GM23338 (cell line): Measurements from ENCODE around the gene TSHZ2. TPM values are rescaled to one million over a fixed set of nuclear protein-coding genes. Genes with fewer than 3 reads are reported as not detected.

Source experiments
- ATAC-seq: fragments of 200-7000 bp; cut with Tn5 transposase; 3 replicates; pipeline ENCODE4 v1.9.1; 2020
- DNase-seq: peaks from one replicate; pipeline ENCODE4 v3.0.0-alpha.2; 2015; ENCODE audit warnings: low spot score
- H2AFZ ChIP-seq: fragments of 200-600 bp; sonication (generic); 2 replicates; pipeline ENCODE4 v1.8.0; 2016; ENCODE audit warnings: antibody characterized with exemption, mild to moderate bottlenecking, moderate library complexity
- H3F3A ChIP-seq: fragments of 200-600 bp; sonication (generic); replicated peaks from 2 replicates; pipeline ENCODE4 v1.8.0; 2017; ENCODE audit warnings: antibody characterized with exemption, mixed run types, low read depth
- H3K27ac ChIP-seq: fragments of 200-600 bp; sonication (generic); 2 replicates; pipeline ENCODE4 v1.6.1; 2016; ENCODE audit warnings: low read depth
- H3K27me3 ChIP-seq: fragments of 200-600 bp; sonication (generic); 2 replicates; pipeline ENCODE4 v1.8.0; 2016; ENCODE audit warnings: mild to moderate bottlenecking, mixed run types, moderate library complexity; ENCODE audit not compliant: insufficient read depth
- H3K36me3 ChIP-seq: fragments of 200-600 bp; sonication (generic); 2 replicates; pipeline ENCODE4 v1.8.0; 2016; ENCODE audit warnings: mild to moderate bottlenecking; ENCODE audit not compliant: insufficient read depth
- H3K4me1 ChIP-seq: fragments of 200-600 bp; sonication (generic); 2 replicates; pipeline ENCODE4 v1.8.0; 2016; ENCODE audit warnings: mild to moderate bottlenecking, moderate library complexity; ENCODE audit not compliant: insufficient read depth
- H3K4me2 ChIP-seq: fragments of 200-600 bp; sonication (generic); 2 replicates; pipeline ENCODE4 v1.7.1; 2017; ENCODE audit warnings: mixed run types
- H3K4me3 ChIP-seq: fragments of 200-600 bp; sonication (generic); 2 replicates; pipeline ENCODE4 v1.6.1; 2016; ENCODE audit warnings: mixed run types
- H3K79me2 ChIP-seq: fragments of 200-600 bp; sonication (generic); replicated peaks from 2 replicates; pipeline ENCODE4 v1.8.0; 2017; ENCODE audit warnings: mild to moderate bottlenecking; ENCODE audit not compliant: insufficient read depth
- H3K9me2 ChIP-seq: fragments of 200-600 bp; sonication (generic); 2 replicates; pipeline ENCODE4 v1.8.0; 2017; ENCODE audit not compliant: insufficient read depth
- H4K20me1 ChIP-seq: fragments of 200-600 bp; sonication (generic); replicated peaks from 2 replicates; pipeline ENCODE4 v1.8.0; 2017; ENCODE audit warnings: mild to moderate bottlenecking; ENCODE audit not compliant: insufficient read depth
- H3K27ac Mint-ChIP-seq: 2 replicates; pipeline ENCODE4 v1.8.0; 2020; ENCODE audit warnings: inconsistent platforms, mild to moderate bottlenecking, moderate library complexity, mixed read lengths
- H3K27me3 Mint-ChIP-seq: 3 replicates; pipeline ENCODE4 v1.8.0; 2022; ENCODE audit warnings: low read depth, mild to moderate bottlenecking, moderate library complexity, mixed read lengths, inconsistent platforms; ENCODE audit not compliant: insufficient read depth, poor library complexity
- H3K36me3 Mint-ChIP-seq: 3 replicates; pipeline ENCODE4 v1.8.0; 2021; ENCODE audit warnings: low read depth, mild to moderate bottlenecking, inconsistent platforms, moderate library complexity, mixed read lengths
- H3K4me1 Mint-ChIP-seq: 3 replicates; pipeline ENCODE4 v1.8.0; 2020; ENCODE audit warnings: mild to moderate bottlenecking, inconsistent platforms, mixed read lengths
- H3K4me3 Mint-ChIP-seq: 3 replicates; pipeline ENCODE4 v1.8.0; 2021; ENCODE audit warnings: moderate library complexity, mild to moderate bottlenecking, inconsistent platforms, mixed read lengths
- H3K9me3 Mint-ChIP-seq: 3 replicates; pipeline ENCODE4 v1.8.0; 2020; ENCODE audit warnings: moderate library complexity, mild to moderate bottlenecking, inconsistent platforms, mixed read lengths
- CREB1 ChIP-seq: fragments of 250-450 bp; sonication (Bioruptor Pico); IDR thresholded peaks from 2 replicates; pipeline ENCODE4 v1.5.0; 2020; ENCODE audit warnings: low read depth, mild to moderate bottlenecking, moderate library complexity
- EZH2phosphoT487 ChIP-seq: fragments of 200-600 bp; sonication (generic); IDR thresholded peaks from one replicate; pipeline ENCODE4 v1.8.1; 2018; ENCODE audit warnings: antibody characterized with exemption; ENCODE audit not compliant: unreplicated experiment
- JUNB ChIP-seq: IDR thresholded peaks from one replicate; pipeline ENCODE4 v1.6.1; 2016; ENCODE audit warnings: antibody characterized with exemption; ENCODE audit not compliant: unreplicated experiment
- NANOG ChIP-seq: IDR thresholded peaks from 2 replicates; pipeline ENCODE4 v1.6.1; 2016; ENCODE audit warnings: antibody characterized with exemption, borderline replicate concordance
- STAT1 ChIP-seq: IDR thresholded peaks from one replicate; pipeline ENCODE4 v1.6.1; 2016; ENCODE audit warnings: antibody characterized with exemption; ENCODE audit not compliant: unreplicated experiment
- ZNF331 ChIP-seq: fragments of 250-450 bp; sonication (Bioruptor Pico); IDR thresholded peaks from 2 replicates; pipeline ENCODE4 v1.5.0; 2020; ENCODE audit warnings: low read depth, mild to moderate bottlenecking, moderate library complexity
- polyA plus RNA-seq: library from polyadenylated mRNA; unstranded; fragments of >200 nt; fragmentation: Nextera tagmentation; extraction: Ambion mirVana; gene quantifications from 2 replicates; pipeline ENCODE4 v1.2.1, GENCODE V29; 2016
- total RNA-seq: library from RNA; depleted of rRNA; stranded (reverse); fragments of >200 nt; shearing (Covaris generic); gene quantifications from 2 replicates; pipeline ENCODE4 v1.2.3, GENCODE V29; 2014
- TF ChIP-seq, protein P1 (sequence below): fragments of 250-450 bp; sonication (Bioruptor Pico); IDR thresholded peaks from 2 replicates; pipeline ENCODE4 v1.5.0; 2020; ENCODE audit warnings: mild to moderate bottlenecking, moderate library complexity
- TF ChIP-seq, protein P2 (sequence below): IDR thresholded peaks from 2 replicates; pipeline ENCODE4 v1.6.1; 2016; ENCODE audit warnings: antibody characterized with exemption
- TF ChIP-seq, protein P3 (sequence below): IDR thresholded peaks from one replicate; pipeline ENCODE4 v1.6.1; 2018; ENCODE audit warnings: antibody characterized with exemption; ENCODE audit not compliant: unreplicated experiment

Gene TSHZ2
- total and polyA plus RNA-seq, 2 experiments from 2014 or later, result 0.49 to 1.3 TPM

DNA sequence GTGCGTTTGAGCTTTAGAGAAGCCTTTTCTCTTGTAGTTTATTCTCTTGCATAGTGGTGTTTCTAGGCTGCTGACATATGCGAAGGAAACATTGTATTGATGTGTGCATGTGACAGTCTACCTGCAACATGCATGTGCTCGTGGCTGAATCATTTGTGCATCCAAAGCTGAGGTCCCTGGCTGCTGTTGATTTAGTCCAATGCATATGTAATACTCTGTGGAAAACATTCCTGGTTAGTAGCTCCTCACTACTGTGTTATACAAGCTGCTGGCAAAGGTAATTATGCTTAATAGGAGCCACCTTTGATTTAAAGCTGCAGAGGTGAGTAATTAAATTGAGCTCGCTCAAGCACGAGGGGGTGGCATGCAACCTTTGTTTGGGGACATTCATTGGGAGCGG is 24.5 kb downstream of the TSHZ2 start:
- H3K36me3 Mint-ChIP-seq, result no peaks in the 10 kb centered on the region
- no peak overlapping the region for H3K4me3 ChIP-seq
- H3F3A ChIP-seq, result no peaks in the 10 kb centered on the region
- no peak overlapping the region for H3K27ac ChIP-seq
- H3K27ac Mint-ChIP-seq, result no peak overlapping the region
- no peaks in the 10 kb centered on the region for H3K36me3 ChIP-seq
- no peaks in the 10 kb centered on the region for H4K20me1 ChIP-seq
- peaks cover 5% of the 10 kb centered on the region for H3K27me3 Mint-ChIP-seq
- H3K9me3 Mint-ChIP-seq, result no peaks in the 10 kb centered on the region
- ATAC-seq (no peak), DNase-seq (no peak)
- H3K4me3 Mint-ChIP-seq, result no peak overlapping the region
- no peaks in the 10 kb centered on the region for H3K27me3 ChIP-seq
- H3K9me2 ChIP-seq, result 0 out of 2 replicates have a peak, but pooled peaks cover 3% of the 10 kb centered on the region
- H3K4me2 ChIP-seq, result no peak overlapping the region
- H3K4me1 Mint-ChIP-seq, result peaks cover 11% of the 10 kb centered on the region; the same call in 2 of the 3 replicates
- H3K4me1 ChIP-seq, result peaks cover 5% of the 10 kb centered on the region
- TF ChIP-seq JUNB, result no peak
- TF ChIP-seq, protein P1, sequence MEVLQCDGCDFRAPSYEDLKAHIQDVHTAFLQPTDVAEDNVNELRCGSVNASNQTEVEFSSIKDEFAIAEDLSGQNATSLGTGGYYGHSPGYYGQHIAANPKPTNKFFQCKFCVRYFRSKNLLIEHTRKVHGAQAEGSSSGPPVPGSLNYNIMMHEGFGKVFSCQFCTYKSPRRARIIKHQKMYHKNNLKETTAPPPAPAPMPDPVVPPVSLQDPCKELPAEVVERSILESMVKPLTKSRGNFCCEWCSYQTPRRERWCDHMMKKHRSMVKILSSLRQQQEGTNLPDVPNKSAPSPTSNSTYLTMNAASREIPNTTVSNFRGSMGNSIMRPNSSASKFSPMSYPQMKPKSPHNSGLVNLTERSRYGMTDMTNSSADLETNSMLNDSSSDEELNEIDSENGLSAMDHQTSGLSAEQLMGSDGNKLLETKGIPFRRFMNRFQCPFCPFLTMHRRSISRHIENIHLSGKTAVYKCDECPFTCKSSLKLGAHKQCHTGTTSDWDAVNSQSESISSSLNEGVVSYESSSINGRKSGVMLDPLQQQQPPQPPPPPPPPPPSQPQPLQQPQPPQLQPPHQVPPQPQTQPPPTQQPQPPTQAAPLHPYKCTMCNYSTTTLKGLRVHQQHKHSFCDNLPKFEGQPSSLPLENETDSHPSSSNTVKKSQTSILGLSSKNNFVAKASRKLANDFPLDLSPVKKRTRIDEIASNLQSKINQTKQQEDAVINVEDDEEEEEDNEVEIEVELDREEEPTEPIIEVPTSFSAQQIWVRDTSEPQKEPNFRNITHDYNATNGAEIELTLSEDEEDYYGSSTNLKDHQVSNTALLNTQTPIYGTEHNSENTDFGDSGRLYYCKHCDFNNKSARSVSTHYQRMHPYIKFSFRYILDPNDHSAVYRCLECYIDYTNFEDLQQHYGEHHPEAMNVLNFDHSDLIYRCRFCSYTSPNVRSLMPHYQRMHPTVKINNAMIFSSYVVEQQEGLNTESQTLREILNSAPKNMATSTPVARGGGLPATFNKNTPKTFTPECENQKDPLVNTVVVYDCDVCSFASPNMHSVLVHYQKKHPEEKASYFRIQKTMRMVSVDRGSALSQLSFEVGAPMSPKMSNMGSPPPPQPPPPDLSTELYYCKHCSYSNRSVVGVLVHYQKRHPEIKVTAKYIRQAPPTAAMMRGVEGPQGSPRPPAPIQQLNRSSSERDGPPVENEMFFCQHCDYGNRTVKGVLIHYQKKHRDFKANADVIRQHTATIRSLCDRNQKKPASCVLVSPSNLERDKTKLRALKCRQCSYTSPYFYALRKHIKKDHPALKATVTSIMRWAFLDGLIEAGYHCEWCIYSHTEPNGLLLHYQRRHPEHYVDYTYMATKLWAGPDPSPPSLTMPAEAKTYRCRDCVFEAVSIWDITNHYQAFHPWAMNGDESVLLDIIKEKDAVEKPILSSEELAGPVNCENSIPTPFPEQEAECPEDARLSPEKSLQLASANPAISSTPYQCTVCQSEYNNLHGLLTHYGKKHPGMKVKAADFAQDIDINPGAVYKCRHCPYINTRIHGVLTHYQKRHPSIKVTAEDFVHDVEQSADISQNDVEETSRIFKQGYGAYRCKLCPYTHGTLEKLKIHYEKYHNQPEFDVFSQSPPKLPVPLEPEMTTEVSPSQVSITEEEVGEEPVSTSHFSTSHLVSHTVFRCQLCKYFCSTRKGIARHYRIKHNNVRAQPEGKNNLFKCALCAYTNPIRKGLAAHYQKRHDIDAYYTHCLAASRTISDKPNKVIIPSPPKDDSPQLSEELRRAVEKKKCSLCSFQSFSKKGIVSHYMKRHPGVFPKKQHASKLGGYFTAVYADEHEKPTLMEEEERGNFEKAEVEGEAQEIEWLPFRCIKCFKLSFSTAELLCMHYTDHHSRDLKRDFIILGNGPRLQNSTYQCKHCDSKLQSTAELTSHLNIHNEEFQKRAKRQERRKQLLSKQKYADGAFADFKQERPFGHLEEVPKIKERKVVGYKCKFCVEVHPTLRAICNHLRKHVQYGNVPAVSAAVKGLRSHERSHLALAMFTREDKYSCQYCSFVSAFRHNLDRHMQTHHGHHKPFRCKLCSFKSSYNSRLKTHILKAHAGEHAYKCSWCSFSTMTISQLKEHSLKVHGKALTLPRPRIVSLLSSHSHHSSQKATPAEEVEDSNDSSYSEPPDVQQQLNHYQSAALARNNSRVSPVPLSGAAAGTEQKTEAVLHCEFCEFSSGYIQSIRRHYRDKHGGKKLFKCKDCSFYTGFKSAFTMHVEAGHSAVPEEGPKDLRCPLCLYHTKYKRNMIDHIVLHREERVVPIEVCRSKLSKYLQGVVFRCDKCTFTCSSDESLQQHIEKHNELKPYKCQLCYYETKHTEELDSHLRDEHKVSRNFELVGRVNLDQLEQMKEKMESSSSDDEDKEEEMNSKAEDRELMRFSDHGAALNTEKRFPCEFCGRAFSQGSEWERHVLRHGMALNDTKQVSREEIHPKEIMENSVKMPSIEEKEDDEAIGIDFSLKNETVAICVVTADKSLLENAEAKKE, result no peak
- TF ChIP-seq, protein P2, sequence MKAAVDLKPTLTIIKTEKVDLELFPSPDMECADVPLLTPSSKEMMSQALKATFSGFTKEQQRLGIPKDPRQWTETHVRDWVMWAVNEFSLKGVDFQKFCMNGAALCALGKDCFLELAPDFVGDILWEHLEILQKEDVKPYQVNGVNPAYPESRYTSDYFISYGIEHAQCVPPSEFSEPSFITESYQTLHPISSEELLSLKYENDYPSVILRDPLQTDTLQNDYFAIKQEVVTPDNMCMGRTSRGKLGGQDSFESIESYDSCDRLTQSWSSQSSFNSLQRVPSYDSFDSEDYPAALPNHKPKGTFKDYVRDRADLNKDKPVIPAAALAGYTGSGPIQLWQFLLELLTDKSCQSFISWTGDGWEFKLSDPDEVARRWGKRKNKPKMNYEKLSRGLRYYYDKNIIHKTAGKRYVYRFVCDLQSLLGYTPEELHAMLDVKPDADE, result no peak
- no peak for TF ChIP-seq EZH2phosphoT487
- no peak for TF ChIP-seq NANOG
- no peak for TF ChIP-seq STAT1
- TF ChIP-seq ZNF331 (CRISPR knock-in tag), result no peak
- no peak for TF ChIP-seq CREB1 (CRISPR knock-in tag)
- TF ChIP-seq, protein P3, sequence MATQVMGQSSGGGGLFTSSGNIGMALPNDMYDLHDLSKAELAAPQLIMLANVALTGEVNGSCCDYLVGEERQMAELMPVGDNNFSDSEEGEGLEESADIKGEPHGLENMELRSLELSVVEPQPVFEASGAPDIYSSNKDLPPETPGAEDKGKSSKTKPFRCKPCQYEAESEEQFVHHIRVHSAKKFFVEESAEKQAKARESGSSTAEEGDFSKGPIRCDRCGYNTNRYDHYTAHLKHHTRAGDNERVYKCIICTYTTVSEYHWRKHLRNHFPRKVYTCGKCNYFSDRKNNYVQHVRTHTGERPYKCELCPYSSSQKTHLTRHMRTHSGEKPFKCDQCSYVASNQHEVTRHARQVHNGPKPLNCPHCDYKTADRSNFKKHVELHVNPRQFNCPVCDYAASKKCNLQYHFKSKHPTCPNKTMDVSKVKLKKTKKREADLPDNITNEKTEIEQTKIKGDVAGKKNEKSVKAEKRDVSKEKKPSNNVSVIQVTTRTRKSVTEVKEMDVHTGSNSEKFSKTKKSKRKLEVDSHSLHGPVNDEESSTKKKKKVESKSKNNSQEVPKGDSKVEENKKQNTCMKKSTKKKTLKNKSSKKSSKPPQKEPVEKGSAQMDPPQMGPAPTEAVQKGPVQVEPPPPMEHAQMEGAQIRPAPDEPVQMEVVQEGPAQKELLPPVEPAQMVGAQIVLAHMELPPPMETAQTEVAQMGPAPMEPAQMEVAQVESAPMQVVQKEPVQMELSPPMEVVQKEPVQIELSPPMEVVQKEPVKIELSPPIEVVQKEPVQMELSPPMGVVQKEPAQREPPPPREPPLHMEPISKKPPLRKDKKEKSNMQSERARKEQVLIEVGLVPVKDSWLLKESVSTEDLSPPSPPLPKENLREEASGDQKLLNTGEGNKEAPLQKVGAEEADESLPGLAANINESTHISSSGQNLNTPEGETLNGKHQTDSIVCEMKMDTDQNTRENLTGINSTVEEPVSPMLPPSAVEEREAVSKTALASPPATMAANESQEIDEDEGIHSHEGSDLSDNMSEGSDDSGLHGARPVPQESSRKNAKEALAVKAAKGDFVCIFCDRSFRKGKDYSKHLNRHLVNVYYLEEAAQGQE, result no peak
- H2AFZ ChIP-seq, result no peak overlapping the region
- H3K79me2 ChIP-seq, result no peaks in the 10 kb centered on the region
